SK-N-MC (cell line): ENCODE data around the gene MAGI2.

ENCODE experiments used
- DNase-seq: peaks from one replicate; pipeline ENCODE4 v3.0.0-alpha.2; 2011; ENCODE audit warnings: low read depth, low spot score
- H3K27ac ChIP-seq: fragments of 200-600 bp; sonication (generic); 2 replicates; pipeline ENCODE4 v1.5.1; 2016; ENCODE audit warnings: mixed run types
- H3K36me3 ChIP-seq: fragments of 200-600 bp; sonication (generic); 2 replicates; pipeline ENCODE4 v1.6.1; 2017; ENCODE audit warnings: antibody characterized with exemption, low read length, mixed read lengths; ENCODE audit not compliant: insufficient read depth
- H3K4me3 ChIP-seq: fragments of 200-600 bp; sonication (generic); 2 replicates; pipeline ENCODE4 v1.5.1; 2016
- H3K9ac ChIP-seq: fragments of 200-600 bp; sonication (generic); 2 replicates; pipeline ENCODE4 v1.8.0; 2017; ENCODE audit warnings: mixed run types, mixed read lengths; ENCODE audit not compliant: insufficient read length
- H3K9me3 ChIP-seq: fragments of 200-600 bp; sonication (generic); 2 replicates; pipeline ENCODE4 v1.6.1; 2017; ENCODE audit warnings: low read depth, mild to moderate bottlenecking, antibody characterized with exemption, low read length, moderate library complexity, mixed read lengths
- EZH2 ChIP-seq: fragments of 200-600 bp; sonication (generic); IDR thresholded peaks from one replicate; pipeline ENCODE4 v1.6.1; 2017; ENCODE audit warnings: antibody characterized with exemption
- FOXP2 ChIP-seq: optimal IDR thresholded peaks from 2 replicates; pipeline ENCODE3; 2011; ENCODE audit warnings: mild to moderate bottlenecking, moderate library complexity; ENCODE audit not compliant: insufficient read depth; ENCODE audit errors: extremely low read length, control extremely low read depth
- POLR2AphosphoS5 ChIP-seq: IDR thresholded peaks from 2 replicates; pipeline ENCODE4 v1.6.1; 2012; ENCODE audit warnings: mild to moderate bottlenecking, low read depth, low read length, borderline replicate concordance

Gene MAGI2

GRCh38 chr7:78691584-78691983 lies 761.9 kb downstream of the MAGI2 start:
- H3K9me3 ChIP-seq = no peaks in the 10 kb centered on the region
- no peaks in the 10 kb centered on the region for H3K36me3 ChIP-seq
- no peak overlapping the region for H3K9ac ChIP-seq
- H3K4me3 ChIP-seq = no peak overlapping the region
- no peak for TF ChIP-seq FOXP2
- no peak overlapping the region for H3K27ac ChIP-seq
- DNase-seq = no peak

GRCh38 chr7:78690174-78690573 lies 763.3 kb downstream of the MAGI2 start:
- DNase-seq = no peak
- Histone ChIP-seq H3K9me3 (no peaks in the 10 kb centered on the region), H3K4me3 (no peak overlapping the region), H3K9ac (no peak overlapping the region), H3K36me3 (no peaks in the 10 kb centered on the region), H3K27ac (no peak overlapping the region)
- TF ChIP-seq POLR2AphosphoS5 (no peak), FOXP2 (no peak), EZH2 (no peak)

GRCh38 chr7:78688376-78688775 lies 765.1 kb downstream of the MAGI2 start:
- TF ChIP-seq EZH2 = no peak

GRCh38 chr7:78686189-78686588 lies 767.3 kb downstream of the MAGI2 start:
- H3K9me3 ChIP-seq = no peaks in the 10 kb centered on the region
- H3K27ac ChIP-seq = no peak overlapping the region
- H3K4me3 ChIP-seq = no peak overlapping the region
- no peaks in the 10 kb centered on the region for H3K36me3 ChIP-seq
- no peak overlapping the region for H3K9ac ChIP-seq
- DNase-seq = no peak
- TF ChIP-seq EZH2 = no peak
- TF ChIP-seq FOXP2 = no peak
- TF ChIP-seq POLR2AphosphoS5 = no peak

More at GRCh38 chr7:78688376-78688775, 765.1 kb downstream of the MAGI2 start:
- H3K9me3 ChIP-seq = no peaks in the 10 kb centered on the region
- H3K9ac ChIP-seq = no peak overlapping the region
- H3K36me3 ChIP-seq = no peaks in the 10 kb centered on the region
- DNase-seq = no peak
- no peak overlapping the region for H3K4me3 ChIP-seq
- no peak overlapping the region for H3K27ac ChIP-seq

- no peaks in the 10 kb centered on the region for H3K9me3 ChIP-seq
- no peaks in the 10 kb centered on the region for H3K36me3 ChIP-seq
- no peak overlapping the region for H3K27ac ChIP-seq
- TF ChIP-seq EZH2 (no peak), POLR2AphosphoS5 (no peak), FOXP2 (no peak)
- no peak overlapping the region for H3K9ac ChIP-seq
- no peak for DNase-seq
- no peak overlapping the region for H3K4me3 ChIP-seq
Measured at GRCh38 chr7:78684201-78684600, 769.3 kb downstream of the MAGI2 start.

GRCh38 chr7:78683566-78683965 lies 769.9 kb downstream of the MAGI2 start:
- no peak overlapping the region for H3K4me3 ChIP-seq
- DNase-seq = no peak
- TF ChIP-seq EZH2 (no peak), FOXP2 (no peak), POLR2AphosphoS5 (no peak)

GRCh38 chr7:78679112-78679876 lies 774.2 kb downstream of the MAGI2 start:
- no peak overlapping the region for H3K27ac ChIP-seq
- DNase-seq = no peak
- H3K9ac ChIP-seq = no peak overlapping the region
- no peak for TF ChIP-seq FOXP2
- no peak for TF ChIP-seq POLR2AphosphoS5
- no peak for TF ChIP-seq EZH2
- no peaks in the 10 kb centered on the region for H3K9me3 ChIP-seq
- no peak overlapping the region for H3K4me3 ChIP-seq
- H3K36me3 ChIP-seq = no peaks in the 10 kb centered on the region

More at GRCh38 chr7:78683566-78683965, 769.9 kb downstream of the MAGI2 start:
- no peaks in the 10 kb centered on the region for H3K9me3 ChIP-seq
- no peak overlapping the region for H3K27ac ChIP-seq
- H3K9ac ChIP-seq = no peak overlapping the region
- H3K36me3 ChIP-seq = no peaks in the 10 kb centered on the region

GRCh38 chr7:78677391-78677790 lies 776.1 kb downstream of the MAGI2 start:
- no peak overlapping the region for H3K9ac ChIP-seq
- no peak for DNase-seq
- H3K4me3 ChIP-seq = no peak overlapping the region

GRCh38 chr7:78675511-78675910 lies 778.0 kb downstream of the MAGI2 start:
- Histone ChIP-seq H3K4me3 (no peak overlapping the region), H3K9ac (no peak overlapping the region), H3K36me3 (no peaks in the 10 kb centered on the region), H3K27ac (no peak overlapping the region), H3K9me3 (no peaks in the 10 kb centered on the region)
- no peak for DNase-seq
- TF ChIP-seq FOXP2 = no peak
- TF ChIP-seq POLR2AphosphoS5 = no peak
- TF ChIP-seq EZH2 = no peak

More at GRCh38 chr7:78677391-78677790, 776.1 kb downstream of the MAGI2 start:
- Histone ChIP-seq H3K9me3 (no peaks in the 10 kb centered on the region), H3K36me3 (no peaks in the 10 kb centered on the region), H3K27ac (no peak overlapping the region)
- TF ChIP-seq EZH2 (no peak), POLR2AphosphoS5 (no peak), FOXP2 (no peak)
